ENCODE data around the gene KRT72.

GRCh38 chr12:52552055-52552454 lies 49.2 kb downstream of the KRT72 start:
- TF ChIP-seq EZH2 (IDR thresholded peaks at IDR 0.05; ENCODE audit: low read length) (no peak), CTCF (optimal IDR thresholded peaks at IDR 0.05 in 1 of 3, IDR thresholded peaks at IDR 0.05 in 1 of 3, conservative IDR thresholded peaks at IDR 0.05 in 1 of 3; ENCODE audit: extremely low read depth in 1 of 3, insufficient read depth in 2 of 3, low read length in 3 of 3) (no peak)

Measured in keratinocyte (primary cell).